Skeletal muscle satellite cell (primary cell): ENCODE data around the gene KBTBD12.

Experiments used
- H3K27me3 ChIP-seq: 2 replicates; pipeline ENCODE4 v1.7.0; 2013; ENCODE audit warnings: low read length; ENCODE audit not compliant: control insufficient read depth, insufficient read depth
- H3K36me3 ChIP-seq: 2 replicates; pipeline ENCODE4 v1.7.0; 2013; ENCODE audit warnings: mild to moderate bottlenecking, control low read depth, low read length; ENCODE audit not compliant: insufficient read depth
- H3K4me1 ChIP-seq: 2 replicates; pipeline ENCODE4 v1.7.0; 2013; ENCODE audit warnings: low read length; ENCODE audit not compliant: control insufficient read depth, insufficient read depth
- H3K4me2 ChIP-seq: 2 replicates; pipeline ENCODE4 v1.7.0; 2013; ENCODE audit warnings: mild to moderate bottlenecking, low read length
- H3K4me3 ChIP-seq: 2 replicates; pipeline ENCODE4 v1.7.0; 2013; ENCODE audit warnings: low read length
- H3K9ac ChIP-seq: 2 replicates; pipeline ENCODE4 v1.7.0; 2013; ENCODE audit warnings: mild to moderate bottlenecking, low read depth, low read length, moderate library complexity
- H3K9me3 ChIP-seq: replicated peaks from 2 replicates; pipeline ENCODE4 v1.7.0; 2013; ENCODE audit warnings: mild to moderate bottlenecking, control low read depth, low read length

The KBTBD12 gene

DNA sequence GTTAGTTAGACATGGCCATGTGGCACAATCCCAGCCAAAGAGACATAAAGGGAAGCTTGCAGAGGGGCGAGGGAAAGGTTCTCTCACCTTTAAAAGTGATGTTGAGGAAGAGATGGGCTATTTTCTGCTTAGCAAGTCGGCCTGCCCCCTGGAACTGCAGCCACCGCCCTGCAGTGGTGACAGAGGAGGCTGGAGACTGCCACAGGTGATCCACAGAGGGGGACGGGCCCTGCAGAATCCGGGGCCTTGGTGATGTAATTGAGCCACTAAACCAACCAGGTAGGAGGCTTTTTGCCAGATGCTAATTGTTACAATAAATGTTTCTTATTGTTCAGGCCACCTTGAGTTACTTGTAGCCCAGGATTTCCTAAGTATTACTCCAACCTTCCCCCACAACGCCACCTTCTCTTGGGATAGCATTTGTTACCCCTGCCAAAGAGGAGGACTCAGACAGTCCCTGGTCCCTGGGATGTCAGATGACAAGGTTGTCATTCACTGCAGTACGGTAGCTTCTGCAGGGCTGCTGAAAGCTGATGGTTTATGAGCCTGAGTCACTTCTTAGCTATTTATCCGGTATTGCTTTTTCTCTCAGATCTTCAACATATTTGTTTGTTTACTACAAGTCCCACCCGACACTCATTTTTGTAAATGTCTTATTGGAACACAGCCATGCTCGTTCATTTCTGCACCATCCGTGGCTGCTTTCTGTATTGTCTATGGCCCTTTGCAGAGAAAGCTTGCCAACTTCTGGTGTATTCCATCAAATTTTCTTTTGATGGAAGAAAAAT, 73.9 kb downstream of the KBTBD12 start:
- no peaks in the 10 kb centered on the region for H3K9me3 ChIP-seq
- H3K36me3 ChIP-seq, result no peaks in the 10 kb centered on the region
- no peak overlapping the region for H3K9ac ChIP-seq
- peaks cover 9% of the 10 kb centered on the region for H3K4me1 ChIP-seq
- H3K4me2 ChIP-seq, result no peak overlapping the region
- H3K4me3 ChIP-seq, result no peak overlapping the region
- H3K27me3 ChIP-seq, result peaks cover 4% of the 10 kb centered on the region

DNA sequence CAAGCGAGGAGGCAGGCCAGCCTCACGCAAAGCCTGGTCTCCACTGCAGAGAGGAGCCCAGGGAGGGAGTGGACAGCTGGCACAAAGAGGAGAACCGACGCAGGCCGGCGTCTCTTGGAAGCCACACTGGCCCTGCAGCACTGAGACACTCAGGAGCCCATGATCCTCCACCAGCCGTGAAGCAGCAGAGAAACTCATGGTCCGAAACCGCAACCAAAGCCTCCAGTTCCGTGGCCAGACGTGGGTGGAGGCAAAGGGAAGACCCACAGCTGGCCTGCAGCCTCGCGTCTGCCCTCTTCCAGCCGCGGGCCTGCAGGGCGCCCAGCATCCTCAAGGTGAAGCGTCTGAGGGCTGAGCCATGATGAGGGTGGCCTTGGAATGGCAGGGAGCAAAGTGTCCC, 75.0 kb downstream of the KBTBD12 start:
- Histone ChIP-seq H3K36me3 (no peaks in the 10 kb centered on the region), H3K27me3 (peaks cover 4% of the 10 kb centered on the region), H3K4me1 (peaks cover 9% of the 10 kb centered on the region), H3K4me3 (no peak overlapping the region), H3K9ac (no peak overlapping the region), H3K4me2 (no peak overlapping the region), H3K9me3 (no peaks in the 10 kb centered on the region)

DNA sequence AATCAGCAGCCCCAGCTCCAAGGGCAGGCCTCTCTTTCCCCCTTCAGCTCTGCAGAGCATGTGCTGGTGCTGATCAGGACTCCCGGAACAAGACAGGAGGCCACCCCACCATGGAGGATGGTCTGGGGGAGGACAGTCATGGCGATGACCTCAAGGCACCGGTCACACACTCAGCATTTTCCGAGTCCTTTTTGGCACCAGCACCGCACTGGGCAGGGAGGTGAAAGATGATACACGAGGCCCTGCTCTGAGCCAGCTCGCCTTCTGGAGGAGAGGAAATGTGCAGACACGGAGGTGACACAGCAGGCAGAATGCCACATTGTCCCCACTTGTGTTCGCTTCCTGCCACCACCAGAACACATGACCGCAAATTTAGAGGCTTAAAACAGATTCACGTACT, 75.4 kb downstream of the KBTBD12 start:
- no peaks in the 10 kb centered on the region for H3K9me3 ChIP-seq
- no peak overlapping the region for H3K4me2 ChIP-seq
- H3K27me3 ChIP-seq, result peaks cover 5% of the 10 kb centered on the region
- peaks cover 9% of the 10 kb centered on the region for H3K4me1 ChIP-seq
- H3K4me3 ChIP-seq, result no peak overlapping the region
- no peak overlapping the region for H3K9ac ChIP-seq
- H3K36me3 ChIP-seq, result no peaks in the 10 kb centered on the region

DNA sequence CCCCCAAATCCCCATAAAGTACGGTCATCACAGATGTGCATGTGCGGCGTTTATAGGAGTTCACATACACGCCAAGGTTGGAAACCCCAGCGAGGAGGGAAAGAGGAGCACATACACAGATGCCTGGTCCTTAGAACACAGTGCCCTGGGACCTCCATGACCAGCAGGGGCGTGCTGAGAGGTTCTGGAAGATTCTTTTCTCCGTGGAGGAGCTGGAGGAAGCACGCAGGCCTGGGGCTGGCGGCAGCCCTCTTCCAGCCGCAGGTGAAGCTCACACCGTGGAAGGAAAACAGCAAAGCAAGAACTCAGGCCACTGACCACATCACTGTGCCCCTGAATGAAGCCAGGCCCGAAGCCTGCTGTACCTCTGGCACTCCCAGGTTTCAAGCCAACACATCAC, 76.2 kb downstream of the KBTBD12 start:
- H3K4me2 ChIP-seq, result no peak overlapping the region
- no peaks in the 10 kb centered on the region for H3K36me3 ChIP-seq
- H3K27me3 ChIP-seq, result peaks cover 13% of the 10 kb centered on the region
- peaks cover 9% of the 10 kb centered on the region for H3K4me1 ChIP-seq
- H3K4me3 ChIP-seq, result no peak overlapping the region
- H3K9ac ChIP-seq, result no peak overlapping the region
- H3K9me3 ChIP-seq, result no peaks in the 10 kb centered on the region

- H3K9me3 ChIP-seq, result no peaks in the 10 kb centered on the region
- H3K27me3 ChIP-seq, result peaks cover 13% of the 10 kb centered on the region
- no peak overlapping the region for H3K4me2 ChIP-seq
- no peak overlapping the region for H3K9ac ChIP-seq
- H3K36me3 ChIP-seq, result no peaks in the 10 kb centered on the region
- peaks cover 9% of the 10 kb centered on the region for H3K4me1 ChIP-seq
- H3K4me3 ChIP-seq, result no peak overlapping the region
Observed at GRCh38 chr3:127991681-127992080, 76.6 kb downstream of the KBTBD12 start.

DNA sequence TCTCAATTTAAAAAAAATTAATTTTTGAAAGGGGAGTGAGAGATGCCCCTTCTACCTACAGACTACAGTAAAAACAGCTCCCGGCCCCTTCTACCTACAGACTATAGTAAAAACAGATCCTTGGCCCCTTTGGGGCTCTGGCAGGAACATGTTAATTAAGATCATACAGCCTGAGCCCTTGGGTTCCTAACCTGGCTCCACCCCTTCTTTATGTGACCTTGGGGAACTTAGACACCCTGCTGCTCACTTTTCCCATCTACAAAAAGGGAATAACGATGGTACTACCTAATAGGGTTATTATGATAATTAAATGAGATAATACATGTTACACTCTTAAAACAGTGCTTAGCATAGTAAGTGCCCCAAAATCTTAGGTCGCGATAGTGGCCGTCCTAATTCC, 77.1 kb downstream of the KBTBD12 start:
- peaks cover 11% of the 10 kb centered on the region for H3K27me3 ChIP-seq
- no peak overlapping the region for H3K4me3 ChIP-seq

GRCh38 chr3:127994011-127994410, 79.0 kb downstream of the KBTBD12 start:
- H3K4me3 ChIP-seq, result no peak overlapping the region
- H3K9me3 ChIP-seq, result no peaks in the 10 kb centered on the region
- H3K27me3 ChIP-seq, result peaks cover 21% of the 10 kb centered on the region
- H3K4me1 ChIP-seq, result peaks cover 9% of the 10 kb centered on the region
- H3K9ac ChIP-seq, result no peak overlapping the region
- H3K4me2 ChIP-seq, result no peak overlapping the region
- H3K36me3 ChIP-seq, result no peaks in the 10 kb centered on the region

More for the DNA sequence above, 77.1 kb downstream of the KBTBD12 start:
- Histone ChIP-seq H3K4me2 (no peak overlapping the region), H3K9me3 (no peaks in the 10 kb centered on the region), H3K4me1 (peaks cover 9% of the 10 kb centered on the region), H3K9ac (no peak overlapping the region), H3K36me3 (no peaks in the 10 kb centered on the region)

DNA sequence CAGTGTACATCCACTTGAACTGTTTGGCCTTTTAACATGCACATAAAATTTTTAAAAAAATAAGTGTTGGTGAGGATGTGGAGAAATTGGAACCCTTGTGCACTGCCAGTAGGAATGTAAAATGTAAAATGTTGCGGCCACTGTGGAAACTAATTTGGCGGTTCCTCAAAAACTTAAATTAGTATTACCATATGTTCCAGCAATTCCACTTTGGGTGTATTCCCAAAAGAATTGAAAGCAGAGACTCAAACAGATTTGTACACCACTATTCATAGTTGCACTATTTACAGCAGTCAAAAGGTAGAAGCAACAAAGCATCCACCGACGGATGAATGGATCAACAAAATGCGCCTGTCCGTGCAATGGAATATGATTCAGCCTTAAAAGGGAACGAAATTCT, 82.0 kb downstream of the KBTBD12 start:
- H3K27me3 ChIP-seq, result peaks cover 40% of the 10 kb centered on the region
- H3K9ac ChIP-seq, result no peak overlapping the region
- no peak overlapping the region for H3K4me2 ChIP-seq
- H3K9me3 ChIP-seq, result no peaks in the 10 kb centered on the region
- H3K4me1 ChIP-seq, result no peaks in the 10 kb centered on the region
- H3K36me3 ChIP-seq, result no peaks in the 10 kb centered on the region
- no peak overlapping the region for H3K4me3 ChIP-seq

DNA sequence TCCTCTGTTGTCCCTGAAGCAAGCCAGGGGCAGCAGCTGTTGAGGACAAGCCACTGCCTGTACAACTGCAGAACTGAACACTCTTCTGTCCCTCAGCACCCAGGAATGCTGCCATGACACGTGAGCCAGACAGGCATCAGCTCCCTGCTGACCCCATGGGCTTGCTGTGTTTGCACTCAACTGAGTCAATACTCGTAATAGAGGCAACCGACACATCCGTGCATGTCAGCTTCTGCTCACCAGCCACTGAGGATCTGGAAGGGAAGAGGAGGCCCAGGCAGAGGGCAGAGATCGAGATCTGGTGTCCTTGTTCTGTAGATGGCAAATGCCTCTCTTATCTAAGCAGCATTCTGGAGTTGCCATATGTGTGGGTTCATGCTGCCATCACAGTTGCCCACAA, 82.9 kb downstream of the KBTBD12 start:
- Histone ChIP-seq H3K27me3 (peaks cover 48% of the 10 kb centered on the region), H3K4me2 (no peak overlapping the region), H3K4me3 (no peak overlapping the region), H3K36me3 (no peaks in the 10 kb centered on the region), H3K4me1 (no peaks in the 10 kb centered on the region), H3K9me3 (no peaks in the 10 kb centered on the region), H3K9ac (no peak overlapping the region)

GRCh38 chr3:127998596-127998995, 83.6 kb downstream of the KBTBD12 start:
- Histone ChIP-seq H3K4me3 (no peak overlapping the region), H3K9me3 (no peaks in the 10 kb centered on the region), H3K4me2 (no peak overlapping the region), H3K9ac (no peak overlapping the region), H3K27me3 (peaks cover 53% of the 10 kb centered on the region), H3K4me1 (no peaks in the 10 kb centered on the region), H3K36me3 (no peaks in the 10 kb centered on the region)

DNA sequence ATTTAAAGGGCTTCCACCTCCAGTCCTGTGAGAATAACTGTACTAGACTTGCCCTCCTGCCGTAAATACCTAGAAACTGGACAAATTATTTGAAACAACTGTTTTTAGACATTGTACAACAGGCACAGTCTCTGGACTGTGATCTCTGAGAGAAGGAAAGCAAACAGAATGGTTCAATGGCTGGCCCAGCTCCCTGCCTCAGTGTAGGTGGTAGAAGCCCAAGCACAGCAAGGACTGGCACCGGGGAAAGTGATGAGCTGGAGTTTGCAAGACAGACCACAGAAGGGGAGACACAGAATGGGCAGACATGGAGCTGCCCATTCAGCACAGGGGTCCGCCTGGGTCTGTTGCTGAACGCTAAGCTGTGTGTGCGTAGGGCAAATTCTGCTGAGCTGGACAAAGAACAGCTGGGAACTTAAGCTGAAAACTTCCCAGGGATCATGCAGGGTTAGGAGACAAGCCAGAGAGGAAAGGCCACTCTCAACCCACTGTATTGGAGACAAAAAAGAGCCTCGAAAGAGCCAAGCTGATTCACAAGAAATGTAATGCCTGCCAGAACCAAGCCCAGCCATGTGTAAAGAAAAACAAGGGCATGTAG, 84.6 kb downstream of the KBTBD12 start:
- no peaks in the 10 kb centered on the region for H3K36me3 ChIP-seq
- H3K4me3 ChIP-seq, result no peak overlapping the region
- H3K9ac ChIP-seq, result no peak overlapping the region
- H3K4me2 ChIP-seq, result no peak overlapping the region
- no peaks in the 10 kb centered on the region for H3K4me1 ChIP-seq
- no peaks in the 10 kb centered on the region for H3K9me3 ChIP-seq
- peaks cover 63% of the 10 kb centered on the region for H3K27me3 ChIP-seq

DNA sequence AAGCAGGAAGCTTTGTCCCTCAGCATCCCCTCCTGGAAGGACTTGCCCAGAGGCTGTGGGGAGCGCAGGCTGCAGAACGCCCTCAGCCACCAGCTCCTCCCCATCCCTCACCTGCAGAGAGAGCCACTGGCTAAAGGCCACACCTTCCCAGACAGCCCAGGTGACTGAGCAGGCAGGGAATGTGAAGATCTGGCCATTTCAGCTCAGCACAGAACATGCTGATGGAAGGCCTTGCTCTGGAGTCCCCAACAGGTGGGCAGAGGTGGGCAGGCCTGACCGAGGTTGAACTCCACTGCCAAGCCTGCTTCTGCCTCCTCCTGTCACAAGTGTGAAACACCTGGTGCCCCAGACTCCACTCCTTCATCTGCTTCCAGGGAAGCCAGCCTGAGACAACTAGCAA, 86.5 kb downstream of the KBTBD12 start:
- H3K4me2 ChIP-seq, result no peak overlapping the region
- H3K36me3 ChIP-seq, result no peaks in the 10 kb centered on the region
- H3K9ac ChIP-seq, result no peak overlapping the region
- no peaks in the 10 kb centered on the region for H3K4me1 ChIP-seq
- H3K4me3 ChIP-seq, result no peak overlapping the region
- peaks cover 62% of the 10 kb centered on the region for H3K27me3 ChIP-seq
- H3K9me3 ChIP-seq, result no peaks in the 10 kb centered on the region
